CD4-positive, alpha-beta T cell (primary cell): ENCODE measurements around the gene ASB9. TPM values are rescaled to one million over a fixed set of nuclear protein-coding genes. Genes with fewer than 3 reads are reported as not detected.

Source experiments
- ATAC-seq: fragments of 200-7000 bp; cut with Tn5 transposase; one replicate; pipeline ENCODE4 v1.10.0; 2022; ENCODE audit warnings: mild to moderate bottlenecking; ENCODE audit not compliant: poor library complexity
- CTCF ChIA-PET: fragments of 350-600 bp; sonication (Branson Sonifier 250); formaldehyde crosslinking; loops from one replicate; lab custom pipeline; 2021; ENCODE audit warnings: antibody characterized with exemption, inconsistent platforms; lab: Charles Lee
- POLR2A ChIA-PET: fragments of 350-600 bp; sonication (Branson Sonifier 250); formaldehyde crosslinking; loops from one replicate; lab custom pipeline; 2021; ENCODE audit warnings: antibody characterized with exemption, inconsistent platforms; lab: Charles Lee
- DNase-seq, 14 experiments: peaks; one replicate each; pipeline ENCODE4 v3.0.0-alpha.2; 2013 to 2020; ENCODE audit warnings: mixed read lengths in 2 of 14
- H3K27ac ChIP-seq, 2 donors: one replicate each; pipeline versions ENCODE4 v1.5.1 to v1.7.0; 2013; ENCODE audit warnings: low read length in 2 of 2, low read depth in 1 of 2, mild to moderate bottlenecking in 1 of 2
- H3K27me3 ChIP-seq, 2 experiments: 1 replicate in 1 of 2; 2 replicates in 1 of 2; pipeline versions ENCODE4 v1.6.1 to v1.7.0; 2013; ENCODE audit warnings: low read length in 2 of 2, control low read depth in 1 of 2, mild to moderate bottlenecking in 1 of 2, moderate library complexity in 1 of 2; ENCODE audit not compliant: insufficient read depth in 2 of 2, control insufficient read depth in 1 of 2
- H3K36me3 ChIP-seq: one replicate; pipeline ENCODE4 v1.6.1; 2013; ENCODE audit warnings: low read length, control low read depth; ENCODE audit not compliant: insufficient read depth
- H3K4me1 ChIP-seq: one replicate; pipeline ENCODE4 v1.6.1; 2013; ENCODE audit warnings: low read length, control low read depth; ENCODE audit not compliant: insufficient read depth
- H3K4me3 ChIP-seq: one replicate; pipeline ENCODE4 v1.5.1; 2013; ENCODE audit warnings: mild to moderate bottlenecking, low read length, moderate library complexity
- H3K9me3 ChIP-seq, 2 experiments: 1 replicate in 1 of 2; 2 replicates in 1 of 2; pipeline versions ENCODE4 v1.6.1 to v1.7.0; 2013; ENCODE audit warnings: low read length in 2 of 2, mild to moderate bottlenecking in 2 of 2, control low read depth in 1 of 2, moderate library complexity in 1 of 2; ENCODE audit not compliant: control insufficient read depth in 1 of 2, insufficient read depth in 1 of 2
- H3K27ac Mint-ChIP-seq: one replicate; pipeline ENCODE4 v1.8.0; 2020; ENCODE audit warnings: mixed read lengths
- H3K27me3 Mint-ChIP-seq: one replicate; pipeline ENCODE4 v1.8.0; 2021; ENCODE audit warnings: mixed read lengths
- H3K36me3 Mint-ChIP-seq: one replicate; pipeline ENCODE4 v1.8.0; 2021; ENCODE audit warnings: low read depth, mixed read lengths
- H3K4me1 Mint-ChIP-seq: one replicate; pipeline ENCODE4 v1.8.0; 2021; ENCODE audit warnings: low read depth, mixed read lengths
- H3K4me3 Mint-ChIP-seq: one replicate; pipeline ENCODE4 v1.8.0; 2020; ENCODE audit warnings: mild to moderate bottlenecking, mixed read lengths
- H3K9me3 Mint-ChIP-seq: one replicate; pipeline ENCODE4 v1.8.0; 2020; ENCODE audit warnings: mixed read lengths
- CTCF ChIP-seq: fragments of 200-600 bp; IDR thresholded peaks from one replicate; pipeline ENCODE4 v1.8.0; 2022; ENCODE audit warnings: antibody characterized with exemption, mild to moderate bottlenecking
- intact Hi-C, 2 experiments: fragments of 100-400 bp; cut with DNase I in 1 of 2; cut with micrococcal nuclease in 1 of 2; formaldehyde crosslinking; loops; one replicate each; pipeline versions ENCODE4 v1.15.1 to v1.9.0; 2023 to 2025; cut with DNase I, micrococcal nuclease
- total RNA-seq, 174 experiments: library from RNA in 2 of 174; stranded (reverse) in 2 of 174; gene quantifications; one replicate each; pipeline ENCODE4 v1.2.3 and lab custom pipeline; 2021 to 2026

The ASB9 gene
- total RNA-seq, 2 experiments from 2014 or later, result 0.14 TPM; not detected in 1

- Histone ChIP-seq H3K27me3 (no peaks in the 10 kb centered on the region), H3K27ac (no peak overlapping the region), H3K4me3 (no peak overlapping the region), H3K9me3 (no peaks in the 10 kb centered on the region), H3K36me3 (no peaks in the 10 kb centered on the region), H3K4me1 (no peaks in the 10 kb centered on the region)
- CTCF ChIA-PET, result no interaction called here
- no peak for TF ChIP-seq CTCF
- Mint-ChIP-seq H3K4me3 (no peak overlapping the region), H3K27me3 (no peaks in the 10 kb centered on the region), H3K27ac (no peak overlapping the region), H3K9me3 (no peaks in the 10 kb centered on the region), H3K4me1 (no peaks in the 10 kb centered on the region), H3K36me3 (no peaks in the 10 kb centered on the region)
- no peak for ATAC-seq
- no peak for DNase-seq
- POLR2A ChIA-PET, result no interaction called here
- intact Hi-C loops, result loop anchor here in 1 of 2 experiments (5.0 kb wide), 1 partner anchor 179 kb away; no protein-coding TSS in a partner anchor
Measured at GRCh38 chrX:15298201-15298600, 28.3 kb upstream of the ASB9 start.

GRCh38 chrX:15293451-15293850 lies 23.6 kb upstream of the ASB9 start:
- Mint-ChIP-seq H3K36me3 (no peaks in the 10 kb centered on the region), H3K27me3 (no peaks in the 10 kb centered on the region), H3K4me1 (no peaks in the 10 kb centered on the region), H3K27ac (no peak overlapping the region), H3K4me3 (no peak overlapping the region), H3K9me3 (no peaks in the 10 kb centered on the region)
- DNase-seq (no peak), ATAC-seq (no peak)
- POLR2A ChIA-PET, result no interaction called here
- H3K4me3 ChIP-seq, result no peak overlapping the region
- no peaks in the 10 kb centered on the region for H3K9me3 ChIP-seq
- H3K27ac ChIP-seq, result no peak overlapping the region
- intact Hi-C loops, result no loop called here
- TF ChIP-seq CTCF, result no peak
- H3K27me3 ChIP-seq, result no peaks in the 10 kb centered on the region
- H3K36me3 ChIP-seq, result no peaks in the 10 kb centered on the region
- CTCF ChIA-PET, result no interaction called here
- no peaks in the 10 kb centered on the region for H3K4me1 ChIP-seq

GRCh38 chrX:15292861-15293260 lies 23.0 kb upstream of the ASB9 start:
- H3K27ac Mint-ChIP-seq, result no peak overlapping the region
- H3K27me3 Mint-ChIP-seq, result no peaks in the 10 kb centered on the region
- CTCF ChIA-PET, result no interaction called here
- H3K36me3 Mint-ChIP-seq, result no peaks in the 10 kb centered on the region
- no peak overlapping the region for H3K4me3 Mint-ChIP-seq
- Histone ChIP-seq H3K27me3 (no peaks in the 10 kb centered on the region), H3K9me3 (no peaks in the 10 kb centered on the region), H3K27ac (no peak overlapping the region), H3K36me3 (no peaks in the 10 kb centered on the region), H3K4me1 (no peaks in the 10 kb centered on the region), H3K4me3 (no peak overlapping the region)
- ATAC-seq, result no peak
- DNase-seq, result no peak
- no peak for TF ChIP-seq CTCF
- H3K4me1 Mint-ChIP-seq, result no peaks in the 10 kb centered on the region
- intact Hi-C loops, result no loop called here
- H3K9me3 Mint-ChIP-seq, result no peaks in the 10 kb centered on the region
- POLR2A ChIA-PET, result no interaction called here
